Mucosa of descending colon (tissue), 3 donors: Measurements from ENCODE around the gene CORO1C. TPM values are rescaled to one million over a fixed set of nuclear protein-coding genes. Genes with fewer than 3 reads are reported as not detected.
A peak's percentile ranks its signal among the peaks of the same experiment; 100 is the strongest.

Experiments used
- ATAC-seq: fragments of 200-7000 bp; cut with Tn5 transposase; one replicate; pipeline ENCODE4 v1.9.1; 2020; ENCODE audit warnings: mild to moderate bottlenecking, moderate library complexity
- DNase-seq, 3 donors: peaks; one replicate each; pipeline ENCODE4 v3.0.0-alpha.2; 2020
- H3K36me3 ChIP-seq: fragments of 200-600 bp; one replicate; pipeline ENCODE4 v1.8.0; 2021; ENCODE audit warnings: low read depth, mild to moderate bottlenecking
- H3K4me1 ChIP-seq: fragments of 200-600 bp; one replicate; pipeline ENCODE4 v1.8.0; 2021; ENCODE audit warnings: low read depth, mild to moderate bottlenecking
- H3K4me3 ChIP-seq: fragments of 200-600 bp; one replicate; pipeline ENCODE4 v1.8.0; 2021; ENCODE audit warnings: mild to moderate bottlenecking
- H3K9me3 ChIP-seq: fragments of 200-600 bp; one replicate; pipeline ENCODE4 v1.8.0; 2021; ENCODE audit warnings: mild to moderate bottlenecking
- CTCF ChIP-seq: fragments of 200-600 bp; IDR thresholded peaks from one replicate; pipeline ENCODE4 v1.8.0; 2022; ENCODE audit warnings: antibody characterized with exemption, mild to moderate bottlenecking
- intact Hi-C, 2 donors: fragments of 100-400 bp; cut with DNase I in 1 of 2; cut with micrococcal nuclease in 1 of 2; formaldehyde crosslinking; loops; one replicate each; pipeline versions ENCODE4 v1.11.0 to v1.11.1; 2022; cut with DNase I, micrococcal nuclease
- total RNA-seq, 3 donors: library from RNA; stranded (reverse); fragmentation: NEBNext Ultra II Directional in 2 of 3; extraction: Animal tissue kit (Norgen Biotek cat#: 25700) in 2 of 3; gene quantifications; one replicate each; pipeline versions ENCODE4 v1.2.1 to v1.2.4, GENCODE V29; 2021 to 2023
- donor health status: DM: no; HTN: no; CAD: no; lungs with moderate emphysema.
- donor health status: DM: no; HTN: no; CAD: no.
- donor health status: DM: no; HTN: yes; CAD: no.

CORO1C gene
- total RNA-seq, 3 donors from 2014 or later: 80.5 to 328 (median 123) TPM

DNA sequence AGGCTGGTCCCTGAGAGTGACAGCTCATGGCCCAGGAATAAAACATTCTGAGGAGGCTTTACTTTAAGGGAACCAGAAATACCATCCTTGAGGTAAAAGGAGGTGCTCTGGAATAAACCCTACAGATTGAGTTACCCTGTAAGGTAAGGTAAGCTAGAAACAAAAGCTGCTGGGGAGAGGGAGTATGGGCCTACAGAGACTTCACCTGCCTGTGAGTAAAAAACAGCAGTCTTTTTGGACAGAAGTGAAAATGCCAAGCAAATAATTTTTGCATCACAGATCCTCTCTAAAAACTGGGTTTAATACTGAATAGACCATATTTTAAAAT lies 41.2 kb downstream of the CORO1C start:
- TF ChIP-seq CTCF: no peak
- H3K4me1 ChIP-seq: peaks cover 30% of the 10 kb centered on the region
- DNase-seq (no peak), ATAC-seq (no peak)
- H3K9me3 ChIP-seq: no peaks in the 10 kb centered on the region
- intact Hi-C loops: no loop called here
- H3K36me3 ChIP-seq: peaks cover 4% of the 10 kb centered on the region
- H3K4me3 ChIP-seq: no peak overlapping the region

- ATAC-seq (no peak), DNase-seq (peak in 1 of 3 donors; percentile 34)
- H3K4me1 ChIP-seq: peaks cover 30% of the 10 kb centered on the region
- TF ChIP-seq CTCF: no peak
- H3K4me3 ChIP-seq: no peak overlapping the region
- peaks cover 4% of the 10 kb centered on the region for H3K36me3 ChIP-seq
- intact Hi-C loops: no loop called here
- H3K9me3 ChIP-seq: no peaks in the 10 kb centered on the region
Observed at GRCh38 chr12:108689314-108690190, 41.8 kb downstream of the CORO1C start.

GRCh38 chr12:108686780-108687179 lies 44.5 kb downstream of the CORO1C start:
- no peak for DNase-seq
- no peak for TF ChIP-seq CTCF
- intact Hi-C loops: no loop called here
- H3K36me3 ChIP-seq: peaks cover 4% of the 10 kb centered on the region
- peaks cover 21% of the 10 kb centered on the region for H3K4me1 ChIP-seq
- no peaks in the 10 kb centered on the region for H3K9me3 ChIP-seq
- no peak overlapping the region for H3K4me3 ChIP-seq
- ATAC-seq: no peak

DNA sequence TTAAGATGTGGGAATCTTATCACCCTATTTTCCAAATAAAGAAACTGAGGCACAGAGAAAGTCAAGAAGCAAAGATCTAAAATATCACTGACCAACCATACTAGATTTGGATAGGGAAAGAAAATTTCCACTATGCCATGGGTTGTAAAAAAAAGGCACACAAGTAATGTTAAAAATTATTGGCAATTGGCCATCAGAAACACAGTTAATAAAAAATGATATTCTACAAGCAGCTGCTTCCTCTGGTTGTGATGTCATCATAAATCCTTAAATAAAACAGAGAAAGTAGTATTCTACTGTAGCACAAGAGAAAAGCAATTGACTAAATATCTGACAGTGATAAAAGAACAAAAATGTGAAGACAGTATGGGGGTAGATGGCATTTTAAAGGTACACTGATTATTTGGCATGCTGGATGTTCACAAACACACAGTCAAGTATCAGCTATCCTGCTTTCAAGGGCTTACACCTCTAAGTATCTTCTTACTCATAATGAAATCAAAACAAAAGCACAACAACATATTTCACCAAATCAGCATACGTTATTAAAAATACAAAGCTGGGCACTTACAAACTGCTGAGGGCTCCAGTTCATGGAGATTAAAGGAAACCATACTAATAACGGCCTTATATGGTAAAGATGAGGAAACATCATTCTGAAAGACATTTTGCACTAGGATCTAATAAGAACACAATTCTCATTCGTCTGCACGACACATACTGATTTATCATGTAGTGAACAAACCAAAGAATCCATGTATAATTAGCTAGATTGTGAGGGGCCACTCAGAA lies 45.7 kb downstream of the CORO1C start:
- ATAC-seq: no peak

More for the DNA sequence above, 45.7 kb downstream of the CORO1C start:
- Histone ChIP-seq H3K36me3 (no peaks in the 10 kb centered on the region), H3K9me3 (no peaks in the 10 kb centered on the region), H3K4me1 (peaks cover 11% of the 10 kb centered on the region), H3K4me3 (no peak overlapping the region)
- TF ChIP-seq CTCF: no peak
- intact Hi-C loops: no loop called here
- no peak for DNase-seq
